Testis (tissue), 2 donors: ENCODE data around the gene LGI2.

Experiments
- POLR2A ChIP-seq: fragments of 450-650 bp; IDR thresholded peaks from one replicate; pipeline ENCODE4 v1.6.1; 2017; ENCODE audit warnings: antibody characterized with exemption, mild to moderate bottlenecking, moderate library complexity
- TF ChIP-seq, protein P1 (sequence below), 3 experiments: fragments of 450-650 bp in 2 of 3; fragments of 200-600 bp in 1 of 3; sonication (generic) in 1 of 3; IDR thresholded peaks; one replicate each; pipeline ENCODE4 v1.5.1; 2016 to 2019; ENCODE audit warnings: antibody characterized with exemption in 3 of 3, mild to moderate bottlenecking in 2 of 3, moderate library complexity in 1 of 3

- TF ChIP-seq, protein P1, sequence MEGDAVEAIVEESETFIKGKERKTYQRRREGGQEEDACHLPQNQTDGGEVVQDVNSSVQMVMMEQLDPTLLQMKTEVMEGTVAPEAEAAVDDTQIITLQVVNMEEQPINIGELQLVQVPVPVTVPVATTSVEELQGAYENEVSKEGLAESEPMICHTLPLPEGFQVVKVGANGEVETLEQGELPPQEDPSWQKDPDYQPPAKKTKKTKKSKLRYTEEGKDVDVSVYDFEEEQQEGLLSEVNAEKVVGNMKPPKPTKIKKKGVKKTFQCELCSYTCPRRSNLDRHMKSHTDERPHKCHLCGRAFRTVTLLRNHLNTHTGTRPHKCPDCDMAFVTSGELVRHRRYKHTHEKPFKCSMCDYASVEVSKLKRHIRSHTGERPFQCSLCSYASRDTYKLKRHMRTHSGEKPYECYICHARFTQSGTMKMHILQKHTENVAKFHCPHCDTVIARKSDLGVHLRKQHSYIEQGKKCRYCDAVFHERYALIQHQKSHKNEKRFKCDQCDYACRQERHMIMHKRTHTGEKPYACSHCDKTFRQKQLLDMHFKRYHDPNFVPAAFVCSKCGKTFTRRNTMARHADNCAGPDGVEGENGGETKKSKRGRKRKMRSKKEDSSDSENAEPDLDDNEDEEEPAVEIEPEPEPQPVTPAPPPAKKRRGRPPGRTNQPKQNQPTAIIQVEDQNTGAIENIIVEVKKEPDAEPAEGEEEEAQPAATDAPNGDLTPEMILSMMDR (IDR thresholded peaks at IDR 0.05), result no peak
- TF ChIP-seq POLR2A, result no peak
Observed at GRCh38 chr4:25075129-25075528, 44.4 kb upstream of the LGI2 start.
